SJSA1 (cell line): ENCODE results near the gene YTHDF1. TPM values are rescaled to one million over a fixed set of nuclear protein-coding genes. Genes with fewer than 3 reads are reported as not detected.
"Not testable (repeated sequence)": the region's sequence is repeated elsewhere in the genome, so short reads cannot be mapped to it uniquely, and the experiment has no call there.

Source experiments
- DNase-seq, 2 experiments: peaks; one replicate each; pipeline ENCODE4 v3.0.0-alpha.2; 2015 to 2020; ENCODE audit warnings: low spot score in 2 of 2, low read depth in 1 of 2
- H3K27ac ChIP-seq: fragments of 250-450 bp; sonication (Bioruptor Pico); 2 replicates; pipeline ENCODE4 v1.5.1; 2020; ENCODE audit warnings: mild to moderate bottlenecking, moderate library complexity
- H3K27me3 ChIP-seq: fragments of 250-450 bp; sonication (Bioruptor Pico); replicated peaks from 2 replicates; pipeline ENCODE4 v1.5.1; 2020; ENCODE audit warnings: mild to moderate bottlenecking, moderate library complexity
- H3K36me3 ChIP-seq: fragments of 250-450 bp; sonication (Bioruptor Pico); 2 replicates; pipeline ENCODE4 v1.5.1; 2020; ENCODE audit warnings: mild to moderate bottlenecking
- H3K4me1 ChIP-seq: fragments of 250-450 bp; sonication (Bioruptor Pico); replicated peaks from 2 replicates; pipeline ENCODE4 v1.6.1; 2021; ENCODE audit warnings: mild to moderate bottlenecking
- H3K4me3 ChIP-seq: fragments of 250-450 bp; sonication (Bioruptor Pico); 2 replicates; pipeline ENCODE4 v1.5.1; 2020; ENCODE audit warnings: mild to moderate bottlenecking
- H3K9me3 ChIP-seq: fragments of 250-450 bp; sonication (Bioruptor Pico); replicated peaks from 2 replicates; pipeline ENCODE4 v1.5.1; 2020; ENCODE audit warnings: mild to moderate bottlenecking
- total RNA-seq: library from RNA; depleted of rRNA; stranded (reverse); fragments of >200 nt; shearing (Covaris generic); gene quantifications from 2 replicates; pipeline ENCODE4 v1.2.3, GENCODE V29; 2014

Gene YTHDF1
- total RNA-seq, 1 experiment from 2014 or later: 30.2 TPM

- Histone ChIP-seq H3K36me3 (no peaks in the 10 kb centered on the region), H3K27me3 (peaks cover 86% of the 10 kb centered on the region), H3K9me3 (no peaks in the 10 kb centered on the region), H3K4me3 (no peak overlapping the region), H3K4me1 (no peaks in the 10 kb centered on the region), H3K27ac (no peak overlapping the region)
- no peak for DNase-seq
Measured at GRCh38 chr20:63166193-63167020, 49.5 kb downstream of the YTHDF1 start.

DNA sequence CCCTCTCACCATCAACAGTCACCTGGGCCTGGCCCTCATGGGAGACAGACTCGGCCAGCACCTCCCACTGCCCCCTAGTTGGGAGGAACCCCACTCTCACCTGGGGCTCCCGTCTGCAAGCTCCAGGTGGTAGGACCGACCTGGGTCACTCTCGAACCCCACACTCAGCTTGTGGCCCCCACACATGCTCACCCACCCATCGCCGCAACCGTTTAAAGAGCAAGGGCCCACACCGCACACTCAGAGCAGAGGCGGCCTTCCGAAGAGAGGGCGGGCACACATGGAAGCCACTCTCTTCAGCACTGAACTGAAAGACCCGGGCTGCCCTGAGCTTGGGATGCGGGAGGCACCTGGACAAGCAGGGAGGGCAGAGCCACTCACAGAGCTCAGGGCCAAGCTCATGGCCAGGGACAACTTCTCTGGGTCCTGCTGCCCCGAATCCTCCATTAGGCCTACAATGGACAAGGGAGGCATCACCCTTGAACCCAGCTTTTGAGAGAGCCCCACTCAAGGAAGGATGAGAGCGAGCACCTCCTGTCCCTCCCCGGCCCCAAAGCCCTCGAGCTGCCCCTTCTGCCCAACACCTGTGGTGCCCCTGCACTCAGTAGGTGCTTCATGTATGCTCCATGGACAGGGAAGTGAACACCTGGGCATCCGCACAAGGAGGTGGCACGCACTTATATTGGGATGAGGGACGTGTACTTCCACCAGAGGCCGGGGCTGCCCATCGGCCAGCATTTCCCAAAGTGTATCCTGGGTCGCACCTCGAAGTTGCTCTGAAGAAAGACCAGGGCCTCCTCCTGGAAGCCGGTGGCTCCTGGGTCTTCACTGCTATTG lies 50.4 kb downstream of the YTHDF1 start:
- H3K36me3 ChIP-seq: no peaks in the 10 kb centered on the region
- H3K27me3 ChIP-seq: peaks cover 86% of the 10 kb centered on the region

DNA sequence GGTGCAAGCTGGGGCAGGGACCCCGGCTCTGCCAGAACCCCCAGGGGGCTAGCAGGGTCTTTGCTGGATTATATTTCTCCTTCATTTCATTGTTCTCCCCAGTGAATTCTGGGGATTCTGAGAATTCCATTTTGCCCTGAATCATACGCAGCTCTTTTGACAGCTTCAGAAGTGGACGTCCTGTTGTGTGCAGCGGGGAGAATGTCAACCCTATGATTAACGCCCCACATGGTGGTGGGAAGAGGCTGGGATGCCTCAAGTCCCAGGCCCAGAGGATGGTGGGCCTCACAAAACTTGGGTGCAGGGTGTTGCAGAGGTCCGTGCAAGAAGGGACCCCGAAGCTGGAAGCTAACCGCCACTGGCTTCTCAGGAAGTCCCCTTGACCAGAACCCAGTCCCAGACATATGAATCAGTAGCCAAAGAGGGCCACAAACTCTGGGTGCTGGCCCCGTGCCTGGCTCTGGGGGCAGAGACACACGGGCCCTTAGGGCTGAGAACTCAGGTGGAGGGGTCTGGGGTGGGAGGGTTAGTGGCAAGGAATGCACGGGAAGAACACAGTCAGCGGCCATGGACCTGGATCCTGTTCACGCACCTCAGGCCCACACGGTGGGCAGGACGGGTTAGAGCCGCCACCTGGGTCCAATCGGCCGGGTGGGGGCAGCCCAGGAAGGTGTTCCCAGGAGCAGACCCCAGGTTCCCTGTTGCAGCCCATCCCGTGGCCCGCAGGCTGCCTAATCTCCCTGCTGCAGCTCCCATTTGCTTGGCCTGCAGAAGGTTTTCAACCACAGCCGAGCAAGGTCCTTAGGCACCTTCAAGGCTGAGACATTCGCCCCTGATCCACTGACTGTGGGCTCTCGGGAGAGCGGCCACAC lies 51.2 kb downstream of the YTHDF1 start:
- Histone ChIP-seq H3K4me1 (no peaks in the 10 kb centered on the region), H3K4me3 (no peak overlapping the region), H3K27ac (no peak overlapping the region), H3K36me3 (no peaks in the 10 kb centered on the region), H3K9me3 (no peaks in the 10 kb centered on the region), H3K27me3 (peaks cover 86% of the 10 kb centered on the region)
- no peak for DNase-seq

More for the DNA sequence above, 50.4 kb downstream of the YTHDF1 start:
- H3K9me3 ChIP-seq: no peaks in the 10 kb centered on the region
- DNase-seq: no peak
- H3K4me3 ChIP-seq: no peak overlapping the region
- no peaks in the 10 kb centered on the region for H3K4me1 ChIP-seq
- no peak overlapping the region for H3K27ac ChIP-seq

DNA sequence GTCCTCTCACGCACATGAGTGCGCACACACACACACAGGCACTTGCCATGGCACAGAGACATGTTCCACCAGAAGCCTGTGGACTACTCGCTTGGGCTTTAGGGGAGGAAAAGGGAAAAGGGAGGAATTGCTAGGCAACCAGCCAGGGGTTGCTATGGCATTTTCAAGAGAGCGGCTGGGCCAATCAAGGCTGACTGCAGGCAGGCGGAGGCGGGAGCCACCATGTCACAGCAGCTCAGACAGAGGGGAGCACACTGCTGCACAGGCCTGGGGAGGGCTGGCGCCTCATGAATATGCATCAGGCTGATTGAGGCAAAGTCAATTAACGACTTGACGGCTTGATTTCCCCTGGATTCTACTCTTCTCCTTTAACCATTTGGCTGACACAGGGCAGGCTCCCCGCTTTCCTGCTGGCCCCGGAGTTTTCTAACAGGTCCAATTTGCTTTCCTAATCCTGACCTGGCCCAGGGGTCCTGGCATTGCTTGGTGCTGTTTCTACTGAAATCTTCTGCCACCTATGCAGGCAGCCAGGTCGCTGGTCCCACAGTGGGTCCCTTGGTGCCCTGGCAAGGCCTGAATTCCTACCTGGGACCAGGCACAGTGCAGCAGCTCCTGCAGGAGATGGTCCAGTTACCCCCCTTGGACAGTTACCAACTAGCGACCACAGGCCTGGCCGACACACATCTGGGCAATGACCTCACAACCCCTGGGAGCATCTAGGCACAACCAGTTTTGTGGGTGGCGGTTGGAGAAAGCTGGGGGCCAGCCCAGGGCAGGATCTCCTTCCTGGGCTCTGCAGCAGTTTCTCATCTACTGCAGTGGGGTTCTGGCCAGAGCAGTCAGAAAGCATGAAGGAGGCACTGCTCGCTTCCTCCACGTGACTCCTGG lies 52.1 kb downstream of the YTHDF1 start:
- DNase-seq: no peak
- Histone ChIP-seq H3K4me3 (no peak overlapping the region), H3K27ac (no peak overlapping the region), H3K4me1 (no peaks in the 10 kb centered on the region), H3K9me3 (no peaks in the 10 kb centered on the region), H3K36me3 (no peaks in the 10 kb centered on the region), H3K27me3 (peaks cover 77% of the 10 kb centered on the region)

DNA sequence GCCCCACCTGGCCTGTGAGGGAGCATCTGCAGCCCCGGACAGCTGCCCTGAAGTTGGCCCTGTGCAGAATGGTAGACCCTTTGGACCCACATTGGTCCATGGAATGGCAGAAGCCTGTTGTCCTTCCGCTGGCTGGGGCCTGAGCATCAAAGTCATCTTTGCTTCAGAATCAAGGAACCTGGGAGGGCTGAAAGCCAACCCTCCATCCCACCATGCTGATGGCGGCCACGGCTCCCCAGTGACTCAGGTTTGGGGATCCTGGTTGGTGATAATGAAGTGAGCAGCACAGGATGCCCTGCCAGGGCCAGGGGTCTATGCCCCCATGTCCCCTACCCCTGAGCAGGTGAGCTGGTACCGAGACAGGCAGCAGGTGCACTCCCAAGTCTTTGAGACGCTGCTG lies 52.8 kb downstream of the YTHDF1 start:
- Histone ChIP-seq H3K4me3 (no peak overlapping the region), H3K27me3 (peaks cover 70% of the 10 kb centered on the region), H3K27ac (no peak overlapping the region), H3K9me3 (no peaks in the 10 kb centered on the region), H3K36me3 (no peaks in the 10 kb centered on the region), H3K4me1 (no peaks in the 10 kb centered on the region)
- DNase-seq: no peak

DNA sequence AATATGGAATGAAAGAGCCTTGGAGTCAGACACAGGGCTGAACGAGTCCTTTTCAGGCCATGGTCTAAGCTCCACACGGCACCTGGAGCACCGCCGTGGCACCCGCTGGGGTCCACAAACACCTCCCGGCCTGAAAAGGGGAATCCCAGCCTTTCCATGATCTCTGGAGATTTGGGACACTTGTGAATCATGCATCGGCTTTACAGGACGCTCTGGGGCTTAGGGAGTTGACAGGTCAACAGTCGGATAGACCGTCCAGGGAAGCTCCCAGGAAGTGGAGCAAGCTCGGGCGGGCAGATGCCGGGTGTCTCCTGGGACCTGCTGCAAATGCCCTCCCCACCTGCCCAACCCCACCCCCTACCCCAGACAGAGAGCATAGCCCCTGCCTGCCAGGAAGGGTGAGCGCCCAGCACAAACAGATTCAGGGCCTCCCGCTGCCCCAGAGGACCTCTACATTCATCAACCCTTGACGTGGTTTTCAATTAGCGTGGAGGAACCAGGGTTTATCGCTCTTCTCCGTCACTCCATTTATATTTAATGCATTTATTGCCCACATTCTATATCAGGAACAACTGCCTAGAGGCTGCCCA lies 53.6 kb downstream of the YTHDF1 start:
- no peak overlapping the region for H3K27ac ChIP-seq
- H3K9me3 ChIP-seq: no peaks in the 10 kb centered on the region
- H3K4me3 ChIP-seq: no peak overlapping the region
- DNase-seq: no peak
- H3K27me3 ChIP-seq: peaks cover 67% of the 10 kb centered on the region
- no peaks in the 10 kb centered on the region for H3K36me3 ChIP-seq
- H3K4me1 ChIP-seq: no peaks in the 10 kb centered on the region

GRCh38 chr20:63161176-63161651 lies 54.7 kb downstream of the YTHDF1 start:
- H3K27me3 ChIP-seq: peaks cover 62% of the 10 kb centered on the region
- H3K9me3 ChIP-seq: no peaks in the 10 kb centered on the region
- H3K4me1 ChIP-seq: no peaks in the 10 kb centered on the region
- no peak for DNase-seq
- no peak overlapping the region for H3K27ac ChIP-seq
- H3K4me3 ChIP-seq: no peak overlapping the region
- H3K36me3 ChIP-seq: no peaks in the 10 kb centered on the region

- Histone ChIP-seq H3K36me3 (no peaks in the 10 kb centered on the region), H3K27me3 (peaks cover 64% of the 10 kb centered on the region), H3K4me3 (no peak overlapping the region), H3K27ac (no peak overlapping the region), H3K9me3 (no peaks in the 10 kb centered on the region), H3K4me1 (no peaks in the 10 kb centered on the region)
- DNase-seq: no peak
Measured at GRCh38 chr20:63160641-63161175, 55.2 kb downstream of the YTHDF1 start.

GRCh38 chr20:63159826-63160640 lies 55.9 kb downstream of the YTHDF1 start:
- Histone ChIP-seq H3K9me3 (no peaks in the 10 kb centered on the region), H3K27me3 (peaks cover 64% of the 10 kb centered on the region), H3K4me1 (no peaks in the 10 kb centered on the region), H3K36me3 (no peaks in the 10 kb centered on the region), H3K27ac (no peak overlapping the region), H3K4me3 (no peak overlapping the region)
- no peak for DNase-seq

DNA sequence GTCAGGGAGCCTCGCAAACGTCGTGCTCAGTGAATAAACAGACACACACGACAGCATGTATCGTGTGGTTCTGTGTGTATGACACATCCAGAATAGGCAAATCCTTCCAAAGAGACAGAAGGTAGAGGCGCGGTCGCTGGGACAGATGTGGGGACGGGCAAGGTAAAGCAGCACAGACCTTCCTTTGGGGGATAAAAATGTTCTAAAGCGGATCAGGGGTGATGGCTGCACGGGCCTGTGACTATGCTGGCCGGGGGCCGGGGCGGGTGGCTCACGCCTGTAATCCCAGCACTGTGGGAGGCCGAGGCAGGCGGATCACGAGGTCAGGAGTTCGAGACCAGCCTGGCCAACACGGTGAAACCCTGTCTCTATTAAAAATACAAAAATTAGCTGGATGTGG lies 56.7 kb downstream of the YTHDF1 start:
- H3K4me1 ChIP-seq, DNase-seq, H3K36me3 ChIP-seq, H3K27ac ChIP-seq, H3K9me3 ChIP-seq, H3K4me3 ChIP-seq: not testable (repeated sequence)
- H3K27me3 ChIP-seq: peaks cover 61% of the 10 kb centered on the region

GRCh38 chr20:63158845-63159244 lies 57.1 kb downstream of the YTHDF1 start:
- no peak for DNase-seq
- Histone ChIP-seq H3K4me1 (no peaks in the 10 kb centered on the region), H3K36me3 (no peaks in the 10 kb centered on the region), H3K27me3 (peaks cover 61% of the 10 kb centered on the region), H3K4me3 (no peak overlapping the region), H3K27ac (no peak overlapping the region), H3K9me3 (no peaks in the 10 kb centered on the region)

DNA sequence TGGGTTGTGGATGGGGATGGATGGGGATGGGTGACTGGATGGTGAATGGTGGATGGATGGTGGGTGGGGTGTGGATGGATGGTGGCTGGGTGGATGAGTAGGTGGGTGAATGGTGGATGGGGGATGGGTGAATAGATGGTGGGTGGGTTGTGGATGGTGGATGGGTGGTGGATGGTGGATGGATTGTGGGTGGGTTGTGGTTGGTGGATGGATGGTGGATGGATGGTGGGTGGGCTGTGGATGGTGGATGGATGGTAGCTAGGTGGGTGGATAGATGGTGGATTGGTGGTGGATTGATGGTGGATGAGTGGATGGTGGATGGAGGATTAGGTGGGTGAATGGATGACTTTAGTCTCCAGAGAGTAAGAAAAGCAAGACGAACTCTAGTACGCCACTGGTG lies 57.6 kb downstream of the YTHDF1 start:
- no peak overlapping the region for H3K27ac ChIP-seq
- no peaks in the 10 kb centered on the region for H3K36me3 ChIP-seq
- no peaks in the 10 kb centered on the region for H3K9me3 ChIP-seq
- peaks cover 60% of the 10 kb centered on the region for H3K27me3 ChIP-seq
- H3K4me3 ChIP-seq: no peak overlapping the region
- H3K4me1 ChIP-seq: no peaks in the 10 kb centered on the region
- DNase-seq: no peak
